ENCODE measurements around the gene CDKN2C.
"Not testable (repeated sequence)": the region's sequence is repeated elsewhere in the genome, so short reads cannot be mapped to it uniquely, and the experiment has no call there.

The CDKN2C gene

DNA sequence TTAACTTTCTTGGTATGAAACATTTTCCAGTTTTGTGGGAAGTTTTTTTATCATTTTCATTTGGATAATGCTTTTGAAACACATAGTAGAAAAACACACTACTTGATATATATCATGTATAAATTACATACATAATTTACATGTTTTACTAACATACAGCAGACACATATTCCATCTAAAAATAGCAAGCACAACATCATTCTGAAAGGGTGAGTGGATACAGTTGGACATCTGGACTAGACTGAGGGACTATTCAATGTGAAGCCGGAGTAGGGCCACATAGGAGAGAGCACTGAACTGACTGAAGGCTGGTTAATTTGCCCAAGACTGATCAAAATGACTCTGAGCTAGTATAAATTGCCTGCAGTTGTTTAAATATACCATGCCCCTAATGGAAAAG is 11.7 kb downstream of the CDKN2C start:
- DNase-seq: no peak

DNA sequence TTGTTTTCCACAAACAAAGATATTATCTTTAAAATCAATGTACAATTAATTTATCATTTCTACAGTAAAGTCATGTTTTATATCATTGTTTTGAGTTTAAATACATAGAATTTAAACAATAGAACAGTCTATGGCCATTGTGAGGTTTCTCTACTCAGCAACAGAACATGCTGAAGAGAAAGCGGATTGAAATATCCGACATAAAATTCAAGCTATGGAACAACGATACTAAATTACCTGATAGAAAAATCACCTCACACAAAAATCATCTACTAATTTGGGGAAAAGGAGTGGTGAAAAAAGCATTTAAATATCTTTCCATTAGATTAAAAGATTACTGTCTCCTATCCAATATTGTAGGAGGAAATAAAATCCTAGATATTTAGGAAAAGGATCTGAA is 12.6 kb downstream of the CDKN2C start:
- no peak for DNase-seq

DNA sequence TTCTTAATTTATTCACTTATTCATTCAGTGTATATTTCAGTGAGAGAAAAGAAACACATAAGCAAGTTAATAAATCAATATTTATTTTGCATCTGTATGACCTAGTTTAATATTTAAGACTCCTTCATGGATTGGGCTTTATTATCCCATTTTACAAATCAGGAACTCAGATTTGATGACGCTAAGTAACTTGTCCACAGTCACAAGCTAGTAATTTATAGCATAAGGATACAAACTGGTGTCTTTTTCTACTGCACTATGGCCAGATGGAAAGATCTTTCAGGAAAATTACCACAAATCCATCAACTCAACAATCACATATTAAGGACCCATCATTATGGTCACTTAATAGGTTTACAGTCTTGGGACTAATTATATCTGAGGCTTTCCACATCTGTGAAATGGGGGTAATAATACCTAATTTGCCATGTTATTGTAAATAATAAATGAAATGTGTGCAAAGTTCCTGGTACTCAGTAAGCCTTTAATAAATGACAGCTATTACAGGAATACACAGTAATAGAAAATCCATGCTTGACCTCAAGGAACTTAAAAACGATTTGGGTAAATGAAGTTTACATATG is 13.3 kb downstream of the CDKN2C start:
- no peak for DNase-seq

DNA sequence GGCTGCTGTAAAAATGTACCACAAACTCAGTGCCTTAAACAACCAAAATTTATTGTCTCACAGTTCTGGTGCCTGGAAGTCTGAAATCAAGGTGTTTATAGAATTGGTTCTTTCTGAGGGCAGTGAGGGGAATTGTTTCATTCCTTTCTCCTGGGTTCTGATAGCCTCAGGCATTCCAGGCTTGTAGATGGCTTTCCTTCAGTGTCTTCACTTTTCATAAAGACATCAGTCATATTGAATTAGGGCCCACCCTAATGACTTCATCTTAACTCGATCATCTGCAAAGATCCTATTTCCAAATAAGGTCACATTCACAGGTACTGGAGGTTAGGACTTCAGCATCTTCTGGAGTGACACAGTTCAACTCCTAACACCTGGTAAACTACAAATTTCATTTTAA is 15.0 kb downstream of the CDKN2C start:
- no peak for DNase-seq

DNA sequence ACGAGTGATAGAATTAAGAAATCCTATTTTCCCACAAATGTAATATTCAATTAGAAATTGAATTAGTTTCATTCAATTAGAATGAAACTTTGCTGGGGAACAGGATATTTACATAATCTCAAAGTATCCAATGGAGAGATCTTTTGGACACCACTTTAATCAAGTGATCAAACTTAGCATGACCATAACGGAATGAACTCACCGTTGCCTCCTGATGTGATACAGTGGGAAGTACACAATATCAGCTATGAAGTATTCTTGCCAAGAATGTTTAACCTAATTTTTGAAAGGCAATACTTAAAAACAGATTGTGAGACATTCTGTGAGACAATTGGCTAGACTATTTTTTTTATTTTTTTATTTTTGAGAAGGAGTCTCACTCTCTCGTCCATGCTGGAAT is 16.6 kb downstream of the CDKN2C start:
- no peak for DNase-seq

DNA sequence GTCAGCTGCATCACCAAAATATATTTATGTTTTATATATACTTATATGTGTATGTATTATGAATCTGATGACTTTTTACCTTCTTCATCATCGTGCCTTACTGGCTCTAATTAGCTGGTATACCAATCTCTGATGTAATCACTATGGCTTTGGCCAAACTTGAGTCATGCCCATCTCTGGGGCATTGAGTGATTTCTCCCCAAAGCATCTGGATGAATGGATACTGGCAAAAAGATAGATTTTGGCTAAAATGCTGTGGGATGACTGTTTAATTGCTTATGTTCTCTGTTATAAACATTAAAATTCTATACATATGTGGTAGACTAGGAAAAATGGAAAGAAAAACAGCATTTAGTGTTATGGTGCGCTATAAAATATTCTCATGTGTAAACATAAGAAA is 19.6 kb downstream of the CDKN2C start:
- DNase-seq: no peak

DNA sequence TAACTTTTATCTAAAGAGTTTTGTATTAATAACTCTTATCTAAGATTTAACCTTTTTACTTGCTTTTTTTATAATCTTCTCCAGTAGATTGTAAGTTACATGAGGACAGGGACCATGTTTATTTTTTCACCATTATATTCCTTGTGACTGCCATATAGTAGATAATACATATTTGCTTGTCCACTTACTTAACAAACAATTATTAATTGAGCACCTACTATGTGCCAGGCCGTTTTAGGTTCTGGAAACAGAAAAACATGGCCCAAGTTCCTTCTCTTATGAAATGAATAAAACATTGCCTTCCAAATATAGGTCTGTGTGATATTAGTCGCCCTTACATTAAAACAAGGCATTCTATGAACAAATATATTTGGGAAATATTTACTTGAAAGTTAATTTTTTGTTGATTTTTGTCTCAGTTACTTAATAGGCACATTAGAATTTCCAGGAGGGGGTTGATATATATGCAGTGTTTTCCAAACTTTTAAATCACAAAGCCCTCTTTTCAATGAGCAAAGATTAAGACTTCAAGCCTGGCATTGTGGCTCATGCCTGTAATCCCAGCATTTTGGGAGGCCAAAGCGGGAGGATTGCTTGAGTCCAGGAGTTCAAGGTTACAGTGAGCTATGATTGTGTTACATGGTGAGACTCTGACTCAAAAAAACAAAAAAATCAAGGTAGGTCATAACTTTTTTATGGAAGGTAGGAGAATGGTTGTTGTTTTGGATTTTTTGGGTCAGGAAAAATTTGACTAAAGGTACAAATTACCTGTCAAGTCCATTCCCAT is 22.7 kb downstream of the CDKN2C start:
- DNase-seq: no peak

DNA sequence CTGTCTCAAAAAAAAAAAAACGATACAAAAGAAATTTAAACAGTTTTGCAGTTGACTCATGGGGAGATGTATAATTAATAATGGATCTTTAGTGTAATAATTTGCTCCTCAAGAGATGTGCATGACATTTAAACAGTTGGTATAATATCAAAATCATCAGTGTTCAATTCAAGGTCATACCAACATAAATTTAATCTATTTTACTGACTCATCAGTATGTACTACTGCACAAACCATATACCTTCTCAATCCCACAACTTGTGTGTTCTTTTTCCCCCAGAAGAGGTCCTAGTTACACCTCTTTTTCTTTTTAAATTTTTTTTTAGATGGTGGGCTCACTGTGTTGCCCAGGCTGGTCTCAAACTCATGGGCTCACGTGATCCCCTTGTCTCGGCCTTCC is 23.6 kb downstream of the CDKN2C start:
- DNase-seq: no peak

DNA sequence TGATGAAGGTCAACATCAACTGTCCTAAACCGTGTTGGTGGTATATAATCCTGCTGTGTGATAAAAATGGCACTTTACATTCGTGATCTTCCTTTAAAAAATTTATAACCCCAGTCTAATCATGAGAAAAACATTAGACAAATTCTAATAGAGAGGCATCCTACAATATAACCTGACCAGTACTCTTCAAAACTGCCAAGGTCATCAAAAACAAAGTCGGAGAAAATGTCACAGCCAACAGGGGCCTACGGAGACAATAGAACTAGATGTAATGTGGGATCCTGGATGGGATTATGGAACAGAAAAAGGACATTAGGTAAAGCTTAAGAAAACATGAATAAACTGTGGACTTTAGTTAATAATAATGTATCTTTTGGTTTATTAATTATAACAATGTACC is 25.0 kb downstream of the CDKN2C start:
- DNase-seq: no peak

DNA sequence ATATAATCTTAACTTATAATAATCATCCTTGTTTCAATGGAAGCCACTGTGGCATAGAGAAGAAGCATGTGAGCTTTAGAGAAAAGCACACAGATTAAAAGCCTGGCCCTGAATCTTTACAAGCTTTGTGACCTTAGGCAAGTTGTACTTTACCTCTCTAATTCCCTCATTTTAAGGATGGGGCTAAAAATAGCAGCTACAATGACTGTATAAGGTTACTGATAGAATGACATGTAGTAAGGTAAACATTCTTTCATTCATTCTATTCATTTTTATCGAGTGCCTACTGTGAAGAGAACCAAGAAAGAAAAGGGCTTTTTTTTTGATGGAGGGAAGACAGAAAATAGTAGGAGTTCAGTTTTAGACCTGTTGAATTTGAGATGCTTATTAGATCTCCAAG is 25.6 kb downstream of the CDKN2C start:
- no peak for DNase-seq

DNA sequence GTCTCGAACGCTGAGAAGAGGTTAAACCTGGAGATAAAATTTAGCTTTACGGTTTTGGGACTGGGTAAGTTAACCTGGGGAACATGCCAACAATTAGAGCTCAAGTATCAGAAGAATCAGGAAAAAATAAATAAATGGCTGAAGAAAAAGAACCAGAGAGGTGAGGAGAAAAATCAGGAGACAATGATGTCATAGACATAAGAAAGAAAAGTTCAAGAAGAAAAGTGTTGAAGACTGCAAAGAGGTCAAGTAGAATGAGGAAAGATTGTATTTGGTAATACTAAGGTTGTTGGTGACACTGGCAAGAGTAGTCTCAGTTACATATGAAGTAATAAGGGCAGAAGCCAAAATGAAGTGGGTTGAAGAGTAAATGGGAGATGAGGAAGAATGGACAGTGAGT is 26.0 kb downstream of the CDKN2C start:
- no peak for DNase-seq

DNA sequence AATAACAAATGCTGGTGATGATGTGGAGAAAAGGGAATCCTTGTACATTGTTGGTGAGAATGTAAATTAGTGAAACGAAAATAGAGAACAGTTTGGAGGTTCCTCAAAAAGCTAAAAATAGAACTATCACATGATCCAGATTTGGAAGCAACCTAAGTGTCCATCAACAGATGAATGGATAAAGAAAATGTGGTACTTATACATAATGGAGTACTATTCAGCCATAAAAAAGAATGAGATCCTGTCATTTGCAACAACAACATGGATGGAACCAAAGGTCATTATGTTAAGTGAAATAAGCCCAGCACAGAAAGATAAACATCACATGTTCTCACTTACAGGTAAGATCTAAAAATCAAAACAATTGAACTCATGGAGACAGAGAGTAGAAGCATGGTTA is 29.3 kb downstream of the CDKN2C start:
- DNase-seq: not testable (repeated sequence)

DNA sequence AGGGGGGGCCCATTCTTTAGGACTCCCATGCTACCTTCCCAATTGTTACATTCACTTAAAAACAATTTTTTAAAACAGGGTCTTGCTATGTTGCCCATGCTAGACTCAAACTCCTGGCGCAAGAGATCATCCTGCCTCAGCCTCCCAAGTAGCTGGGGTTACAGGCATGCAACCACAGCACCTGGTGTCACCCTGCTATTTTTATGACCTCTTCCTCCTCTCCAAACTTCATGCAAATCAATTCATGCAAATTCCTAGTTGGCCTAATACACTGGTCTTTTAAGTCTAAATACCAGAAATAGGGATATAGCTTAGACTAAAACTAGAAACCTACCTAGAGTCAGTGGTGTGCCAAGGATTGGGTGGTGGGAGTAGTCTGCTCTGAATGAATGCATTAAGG is 30.1 kb downstream of the CDKN2C start:
- no peak for DNase-seq

DNA sequence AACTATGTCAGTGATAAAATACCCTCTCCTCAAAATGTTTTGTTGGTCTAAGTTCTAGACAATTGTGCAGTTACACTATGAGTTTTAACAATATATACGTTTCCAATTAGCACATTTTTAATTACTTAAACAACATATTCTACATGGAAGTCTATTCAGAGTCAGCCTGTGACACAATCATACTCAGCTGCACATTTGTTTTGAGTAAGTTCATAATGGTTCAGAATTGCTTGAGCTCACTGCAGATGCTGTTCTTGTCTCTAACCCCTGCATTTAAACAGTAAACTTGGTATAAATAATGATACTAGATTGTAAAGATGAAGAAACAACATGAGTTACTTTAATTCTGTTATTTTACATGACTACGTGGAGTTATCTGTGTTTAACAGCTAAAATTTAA is 30.6 kb downstream of the CDKN2C start:
- no peak for DNase-seq

DNA sequence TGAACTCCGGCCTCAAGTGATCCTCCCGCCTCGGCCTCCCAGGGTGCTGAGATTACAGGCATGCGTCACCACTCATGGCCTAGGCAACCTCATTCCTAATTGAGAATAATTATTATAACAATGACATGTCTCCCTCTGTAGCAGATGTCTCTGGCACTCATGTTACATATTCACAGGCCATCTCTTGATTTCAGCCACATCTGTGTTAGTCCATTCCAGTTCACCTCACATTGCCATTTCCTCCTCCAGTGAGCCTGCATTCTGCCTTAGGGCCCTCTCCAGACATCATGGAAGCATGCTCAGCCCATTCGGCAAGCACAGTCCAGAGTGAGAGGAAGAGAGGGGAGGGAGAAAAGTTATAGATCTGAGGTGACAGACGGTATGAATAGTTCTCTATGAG is 32.5 kb downstream of the CDKN2C start:
- DNase-seq: no peak

DNA sequence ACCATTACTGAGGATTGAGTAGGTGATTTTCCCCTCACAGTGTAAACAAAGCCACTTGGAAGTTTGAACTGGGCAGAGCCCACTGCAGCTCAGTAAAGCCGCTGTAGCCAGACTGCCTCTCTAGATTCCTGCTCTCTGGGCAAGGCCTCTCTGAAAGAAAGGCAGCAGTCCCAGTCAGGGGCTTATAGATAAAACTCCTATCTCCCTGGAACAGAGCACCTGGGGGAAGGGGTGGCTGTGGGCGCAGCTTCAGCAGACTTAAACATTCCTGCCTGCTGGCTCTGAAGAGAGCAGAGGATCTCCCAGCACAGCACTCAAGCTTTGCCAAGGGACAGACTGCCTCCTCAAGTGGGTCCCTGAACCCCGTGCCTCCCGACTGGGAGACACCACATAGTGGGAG is 35.5 kb downstream of the CDKN2C start:
- DNase-seq: not testable (repeated sequence)

DNA sequence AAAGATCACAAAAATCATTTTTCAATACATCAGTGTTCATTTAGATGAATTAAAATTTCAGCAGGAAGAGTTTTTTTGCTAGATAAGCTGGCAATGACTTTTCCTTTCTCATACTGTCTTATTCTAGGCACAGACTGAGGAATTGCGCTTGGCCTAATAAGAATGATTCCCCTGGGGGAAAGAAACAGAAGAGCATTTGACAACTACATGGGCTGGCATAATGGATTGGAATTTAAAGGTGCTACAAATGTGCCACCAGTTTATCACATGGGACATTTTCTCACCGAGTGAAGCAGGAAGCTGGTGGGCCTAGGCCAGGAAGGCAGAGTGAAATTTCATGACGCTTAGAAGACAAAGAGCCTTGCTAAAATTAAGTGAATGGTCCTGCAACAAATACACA is 39.3 kb downstream of the CDKN2C start:
- DNase-seq: no peak

DNA sequence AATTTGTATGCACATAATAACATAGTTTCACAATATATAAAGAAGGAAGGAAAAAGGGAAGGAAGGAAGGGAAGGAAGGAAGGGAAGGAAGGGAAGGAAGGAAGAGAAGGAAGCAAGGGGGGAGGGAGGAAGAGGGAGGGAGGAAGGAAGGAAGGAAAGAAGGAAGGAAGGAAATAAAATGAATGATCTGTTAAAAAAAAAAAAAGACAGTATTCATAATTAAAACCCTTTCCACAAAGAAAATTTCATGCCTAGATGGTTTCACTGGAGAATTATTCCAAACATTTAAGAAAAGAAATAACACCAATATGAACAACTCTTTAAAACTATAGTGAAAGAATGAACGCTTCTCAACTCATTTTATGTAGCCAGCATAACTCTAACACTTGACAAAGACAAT is 44.8 kb downstream of the CDKN2C start:
- DNase-seq: no peak

DNA sequence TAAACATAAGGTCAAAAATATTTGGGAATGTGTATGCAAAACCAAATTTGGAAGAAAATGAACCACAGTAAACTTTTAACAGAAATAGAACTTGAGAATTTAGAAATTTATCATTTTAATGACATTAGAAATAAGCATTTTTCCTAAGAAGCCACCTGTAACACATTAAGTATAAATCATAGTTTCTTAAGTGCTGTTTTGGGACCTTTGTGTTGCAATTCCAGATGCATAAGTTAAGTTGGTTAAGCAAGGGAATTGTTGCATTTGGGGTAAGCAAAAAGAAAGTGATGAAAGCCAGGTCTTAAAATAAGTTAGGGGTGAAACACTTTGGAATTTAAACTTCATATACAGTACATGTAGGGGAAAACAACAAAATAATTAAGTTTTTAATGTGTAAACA is 49.8 kb downstream of the CDKN2C start:
- no peak for DNase-seq

All from femur (tissue), 1 donor.